H9 (cell line): Measurements from ENCODE around the gene CYP2W1. TPM values are rescaled to one million over a fixed set of nuclear protein-coding genes. Genes with fewer than 3 reads are reported as not detected.

Experiments used
- DNase-seq: peaks from one replicate; pipeline ENCODE4 v3.0.0-alpha.2; 2017
- H2AFZ ChIP-seq: one replicate; pipeline ENCODE4 v1.6.1; 2013; ENCODE audit warnings: mild to moderate bottlenecking, low read length, control low read depth, moderate library complexity
- H2AK5ac ChIP-seq: 2 replicates; pipeline ENCODE4 v1.6.1; 2013; ENCODE audit warnings: low read length, control low read depth, mixed read lengths; ENCODE audit not compliant: insufficient read length
- H2BK120ac ChIP-seq: one replicate; pipeline ENCODE4 v1.6.1; 2013; ENCODE audit warnings: low read depth, mild to moderate bottlenecking, low read length, control low read depth, inconsistent platforms; ENCODE audit not compliant: poor library complexity, severe bottlenecking
- H2BK12ac ChIP-seq: 2 replicates; pipeline ENCODE4 v1.6.1; 2013; ENCODE audit warnings: low read length, control low read depth, mixed read lengths, low read depth; ENCODE audit not compliant: insufficient read length
- H2BK15ac ChIP-seq: 2 replicates; pipeline ENCODE4 v1.6.1; 2013; ENCODE audit warnings: low read depth, low read length, control low read depth
- H2BK20ac ChIP-seq: one replicate; pipeline ENCODE4 v1.6.1; 2013; ENCODE audit warnings: low read depth, mild to moderate bottlenecking, low read length, control low read depth, inconsistent platforms; ENCODE audit not compliant: poor library complexity, severe bottlenecking
- H2BK5ac ChIP-seq: 2 replicates; pipeline ENCODE4 v1.6.1; 2013; ENCODE audit warnings: low read length, control low read depth, mixed read lengths; ENCODE audit not compliant: insufficient read length
- H3K14ac ChIP-seq: 2 replicates; pipeline ENCODE4 v1.6.1; 2013; ENCODE audit warnings: low read length, control low read depth; ENCODE audit not compliant: insufficient read depth
- H3K18ac ChIP-seq: 2 replicates; pipeline ENCODE4 v1.6.1; 2013; ENCODE audit warnings: low read depth, mild to moderate bottlenecking, mixed read lengths, low read length, control low read depth; ENCODE audit not compliant: insufficient read length
- H3K23ac ChIP-seq: 2 replicates; pipeline ENCODE4 v1.6.1; 2013; ENCODE audit warnings: low read length, control low read depth, mixed read lengths, low read depth; ENCODE audit not compliant: insufficient read length
- H3K23me2 ChIP-seq: 2 replicates; pipeline ENCODE4 v1.6.1; 2013; ENCODE audit warnings: low read depth, mild to moderate bottlenecking, mixed read lengths, low read length, control low read depth; ENCODE audit not compliant: insufficient read length, poor library complexity, severe bottlenecking
- H3K27ac ChIP-seq: 2 replicates; pipeline ENCODE4 v1.5.1; 2013; ENCODE audit warnings: low read length, control low read depth, mixed read lengths, low read depth; ENCODE audit not compliant: insufficient read length
- H3K27me3 ChIP-seq: 2 replicates; pipeline ENCODE4 v1.6.1; 2013; ENCODE audit warnings: low read length, control low read depth, inconsistent platforms; ENCODE audit not compliant: insufficient read depth
- H3K4ac ChIP-seq: 2 replicates; pipeline ENCODE4 v1.6.1; 2013; ENCODE audit warnings: low read depth, mild to moderate bottlenecking, control low read depth, inconsistent platforms, low read length, moderate library complexity
- H3K4me1 ChIP-seq: 2 replicates; pipeline ENCODE4 v1.6.1; 2013; ENCODE audit warnings: low read length, control low read depth, inconsistent platforms; ENCODE audit not compliant: insufficient read depth
- H3K4me2 ChIP-seq: 2 replicates; pipeline ENCODE4 v1.6.1; 2013; ENCODE audit warnings: low read length, control low read depth, mixed read lengths; ENCODE audit not compliant: insufficient read length, insufficient read depth
- H3K56ac ChIP-seq: 2 replicates; pipeline ENCODE4 v1.6.1; 2013; ENCODE audit warnings: low read depth, mild to moderate bottlenecking, mixed read lengths, low read length, control low read depth; ENCODE audit not compliant: insufficient read length
- H3K79me1 ChIP-seq: 2 replicates; pipeline ENCODE4 v1.6.1; 2013; ENCODE audit warnings: low read depth, mild to moderate bottlenecking, moderate library complexity, low read length, control low read depth, inconsistent platforms; ENCODE audit not compliant: insufficient read depth, poor library complexity, severe bottlenecking
- H3K79me2 ChIP-seq: 2 replicates; pipeline ENCODE4 v1.6.1; 2013; ENCODE audit warnings: low read length, control low read depth, inconsistent platforms; ENCODE audit not compliant: insufficient read depth
- H3K9ac ChIP-seq: 2 replicates; pipeline ENCODE4 v1.6.1; 2013; ENCODE audit warnings: low read length, control low read depth, mixed read lengths; ENCODE audit not compliant: insufficient read length; ENCODE audit errors: extremely low read depth
- H3K9me3 ChIP-seq: one replicate; pipeline ENCODE4 v1.6.1; 2013; ENCODE audit warnings: low read depth, low read length, inconsistent platforms; ENCODE audit not compliant: control insufficient read depth
- H3T11ph ChIP-seq: one replicate; pipeline ENCODE4 v1.6.1; 2013; ENCODE audit warnings: mild to moderate bottlenecking, low read length, control low read depth, inconsistent platforms
- H4K20me1 ChIP-seq: one replicate; pipeline ENCODE4 v1.6.1; 2013; ENCODE audit not compliant: control insufficient read depth, insufficient read length, insufficient read depth
- H4K5ac ChIP-seq: 2 replicates; pipeline ENCODE4 v1.6.1; 2013; ENCODE audit warnings: low read depth, mild to moderate bottlenecking, mixed read lengths, low read length, control low read depth; ENCODE audit not compliant: insufficient read length
- H4K8ac ChIP-seq: replicated peaks from 2 replicates; pipeline ENCODE4 v1.6.1; 2013; ENCODE audit warnings: low read length, control low read depth, mixed read lengths, low read depth; ENCODE audit not compliant: insufficient read length
- H4K91ac ChIP-seq: 2 replicates; pipeline ENCODE4 v1.6.1; 2013; ENCODE audit warnings: low read depth, mild to moderate bottlenecking, moderate library complexity, mixed read lengths, low read length, control low read depth; ENCODE audit not compliant: insufficient read length
- H3K27ac Mint-ChIP-seq, 3 experiments: 2 replicates in 2 of 3; 3 replicates in 1 of 3; pipeline ENCODE4 v1.8.0; 2020 to 2021; ENCODE audit warnings: mixed read lengths in 3 of 3, mild to moderate bottlenecking in 1 of 3, moderate library complexity in 1 of 3
- H3K27me3 Mint-ChIP-seq: 2 replicates; pipeline ENCODE4 v1.8.0; 2021; ENCODE audit warnings: low read depth, mild to moderate bottlenecking, moderate library complexity, mixed read lengths
- H3K36me3 Mint-ChIP-seq, 3 experiments: 2 replicates in 2 of 3; 3 replicates in 1 of 3; pipeline ENCODE4 v1.8.0; 2020 to 2021; ENCODE audit warnings: low read depth in 3 of 3, mixed read lengths in 3 of 3; ENCODE audit not compliant: insufficient read depth in 1 of 3
- H3K4me1 Mint-ChIP-seq, 2 experiments: 2 replicates each; pipeline ENCODE4 v1.8.0; 2020; ENCODE audit warnings: mixed read lengths in 2 of 2
- H3K4me3 Mint-ChIP-seq, 2 experiments: 2 replicates in 1 of 2; 3 replicates in 1 of 2; pipeline ENCODE4 v1.8.0; 2020 to 2021; ENCODE audit warnings: mild to moderate bottlenecking in 2 of 2, mixed read lengths in 2 of 2, moderate library complexity in 1 of 2
- H3K9me3 Mint-ChIP-seq, 2 experiments: 2 replicates in 1 of 2; 3 replicates in 1 of 2; pipeline ENCODE4 v1.8.0; 2020; ENCODE audit warnings: mild to moderate bottlenecking in 2 of 2, mixed read lengths in 2 of 2, moderate library complexity in 1 of 2
- CTCF ChIP-seq: fragments of 200-600 bp; sonication (generic); conservative IDR thresholded peaks from 3 replicates; pipeline ENCODE4 v1.8.0; 2021; ENCODE audit warnings: antibody characterized with exemption, mild to moderate bottlenecking
- WGBS: extraction: QIAGEN DNeasy Blood & Tissue Kit; methylation state at CpG from one replicate; pipeline ENCODE4 v1.1.7; 2013; ENCODE audit warnings: missing lambda C conversion rate, low lambda C conversion rate, mixed read lengths; ENCODE audit not compliant: insufficient read length; ENCODE audit errors: extremely low coverage; 5-methylcytosine and 5-hydroxymethylcytosine counted together
- total RNA-seq: library from RNA; stranded (reverse); gene quantifications from 2 replicates; pipeline ENCODE4 v1.2.1, GENCODE V29; 2021

CYP2W1 gene
- total RNA-seq, 1 experiment from 2014 or later = not detected

GRCh38 chr7:935874-936385 is 47.1 kb upstream of the CYP2W1 start:
- H2BK12ac ChIP-seq = no peak overlapping the region
- no peaks in the 10 kb centered on the region for H4K20me1 ChIP-seq
- H2BK120ac ChIP-seq = no peak overlapping the region
- H4K91ac ChIP-seq = no peak overlapping the region
- Mint-ChIP-seq H3K27ac (no peak overlapping the region; a peak in 1 of 7 replicates), H3K27me3 (no peaks in the 10 kb centered on the region; the same call in 1 of the 2 replicates), H3K9me3 (peaks cover under 1 to 4% of the 10 kb centered on the region in 2 experiments; a peak in 2 of 5 replicates), H3K4me3 (no peak overlapping the region), H3K4me1 (peaks cover 4 to 5% of the 10 kb centered on the region in 2 experiments; a peak in 2 of 4 replicates), H3K36me3 (no peaks in the 10 kb centered on the region; a peak in 1 of 7 replicates)
- no peak overlapping the region for H2BK15ac ChIP-seq
- H3K9me3 ChIP-seq = no peaks in the 10 kb centered on the region
- no CpG with 5 or more reads among the region's 28 CpGs for WGBS
- no peaks in the 10 kb centered on the region for H3K79me1 ChIP-seq
- no peak overlapping the region for H3K23ac ChIP-seq
- H2AFZ ChIP-seq = no peak overlapping the region
- TF ChIP-seq CTCF = no peak
- H4K8ac ChIP-seq = no peak overlapping the region
- DNase-seq = no peak
- no peak overlapping the region for H3K9ac ChIP-seq
- no peaks in the 10 kb centered on the region for H3K79me2 ChIP-seq
- H3K14ac ChIP-seq = no peak overlapping the region
- no peak overlapping the region for H3K27ac ChIP-seq
- H3K4ac ChIP-seq = no peak overlapping the region
- no peak overlapping the region for H3T11ph ChIP-seq
- H3K18ac ChIP-seq = no peak overlapping the region
- no peak overlapping the region for H3K56ac ChIP-seq
- H2BK20ac ChIP-seq = no peak overlapping the region
- H4K5ac ChIP-seq = no peak overlapping the region
- H3K4me2 ChIP-seq = no peak overlapping the region
- H3K4me1 ChIP-seq = no peaks in the 10 kb centered on the region
- H2BK5ac ChIP-seq = no peak overlapping the region
- H3K27me3 ChIP-seq = no peaks in the 10 kb centered on the region
- no peaks in the 10 kb centered on the region for H3K23me2 ChIP-seq
- no peak overlapping the region for H2AK5ac ChIP-seq
